ENCODE data around the gene TANGO2. TPM values are rescaled to one million over a fixed set of nuclear protein-coding genes. Genes with fewer than 3 reads are reported as not detected.

TANGO2 gene
- total and polyA plus RNA-seq, 9 of the 15 experiments (the other 6 are each of a cell fraction or from before 2014, with no cell fraction given) = 15.5 to 94.9 (median 70.1) TPM

DNA sequence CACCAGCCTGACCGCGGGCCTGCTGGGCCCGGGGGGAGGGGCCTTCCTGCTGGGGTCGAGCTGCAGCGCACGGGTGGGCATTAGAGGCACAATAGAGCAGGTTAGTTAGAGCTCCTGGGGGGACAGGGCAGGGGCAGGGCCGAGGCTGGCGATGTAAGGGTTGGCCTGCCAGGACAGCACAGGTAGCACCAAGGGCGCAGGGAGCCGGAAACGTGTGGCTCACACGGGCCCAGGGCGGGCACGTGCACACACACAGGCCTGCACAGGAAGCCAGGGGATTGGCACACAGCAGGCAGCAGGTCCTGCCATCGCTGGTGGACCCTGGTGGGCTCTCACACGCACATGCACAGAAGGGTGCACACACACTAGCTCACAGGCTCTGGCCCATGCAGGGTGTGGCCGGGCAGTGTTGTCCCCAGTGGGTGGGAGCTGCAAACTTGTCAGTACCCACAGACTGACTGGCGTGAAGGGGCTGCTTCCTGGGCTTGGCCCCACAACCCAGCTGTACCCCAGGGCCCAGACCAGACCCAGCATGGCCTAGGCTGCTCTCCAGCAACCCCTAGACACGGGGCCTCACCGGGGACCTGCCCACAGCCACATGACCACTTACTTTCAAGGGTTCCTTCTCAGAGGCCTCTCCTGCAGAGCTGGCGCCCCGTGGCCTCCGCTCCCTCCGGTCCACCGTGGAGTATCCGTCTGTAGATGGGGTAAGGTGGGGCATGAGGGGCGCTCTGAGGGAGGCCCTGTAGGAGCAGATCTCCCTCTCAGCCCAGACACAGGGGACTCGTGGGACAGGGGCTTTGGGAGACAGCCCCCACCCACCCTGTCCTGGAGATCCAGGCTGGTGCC lies 49.4 kb upstream of the TANGO2 start (continued):
- TF ChIP-seq, protein P1, sequence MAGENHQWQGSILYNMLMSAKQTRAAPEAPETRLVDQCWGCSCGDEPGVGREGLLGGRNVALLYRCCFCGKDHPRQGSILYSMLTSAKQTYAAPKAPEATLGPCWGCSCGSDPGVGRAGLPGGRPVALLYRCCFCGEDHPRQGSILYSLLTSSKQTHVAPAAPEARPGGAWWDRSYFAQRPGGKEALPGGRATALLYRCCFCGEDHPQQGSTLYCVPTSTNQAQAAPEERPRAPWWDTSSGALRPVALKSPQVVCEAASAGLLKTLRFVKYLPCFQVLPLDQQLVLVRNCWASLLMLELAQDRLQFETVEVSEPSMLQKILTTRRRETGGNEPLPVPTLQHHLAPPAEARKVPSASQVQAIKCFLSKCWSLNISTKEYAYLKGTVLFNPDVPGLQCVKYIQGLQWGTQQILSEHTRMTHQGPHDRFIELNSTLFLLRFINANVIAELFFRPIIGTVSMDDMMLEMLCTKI (IDR thresholded peaks at IDR 0.05; ENCODE audit: partially characterized antibody) = no peak
- TF ChIP-seq U2AF2 (optimal IDR thresholded peaks at IDR 0.05; ENCODE audit: low read depth, low read length) = no peak
- no peak for TF ChIP-seq STAT5B (CRISPR knock-in tag; IDR thresholded peaks at IDR 0.05)
- no peak for TF ChIP-seq NCOA2 (IDR thresholded peaks at IDR 0.05; ENCODE audit: partially characterized antibody in 2 of 2)
- no peak for TF ChIP-seq SIX5 (IDR thresholded peaks at IDR 0.05; ENCODE audit: borderline replicate concordance in 1 of 2, insufficient read depth in 1 of 2, low read depth in 1 of 2, low read length in 2 of 2)
- TF ChIP-seq POLR2B (IDR thresholded peaks at IDR 0.05; ENCODE audit: low read depth, partially characterized antibody) = peak; percentile 16
- no peak for TF ChIP-seq RUNX1 (IDR thresholded peaks at IDR 0.05; ENCODE audit: low read depth)
- TF ChIP-seq, protein P2, sequence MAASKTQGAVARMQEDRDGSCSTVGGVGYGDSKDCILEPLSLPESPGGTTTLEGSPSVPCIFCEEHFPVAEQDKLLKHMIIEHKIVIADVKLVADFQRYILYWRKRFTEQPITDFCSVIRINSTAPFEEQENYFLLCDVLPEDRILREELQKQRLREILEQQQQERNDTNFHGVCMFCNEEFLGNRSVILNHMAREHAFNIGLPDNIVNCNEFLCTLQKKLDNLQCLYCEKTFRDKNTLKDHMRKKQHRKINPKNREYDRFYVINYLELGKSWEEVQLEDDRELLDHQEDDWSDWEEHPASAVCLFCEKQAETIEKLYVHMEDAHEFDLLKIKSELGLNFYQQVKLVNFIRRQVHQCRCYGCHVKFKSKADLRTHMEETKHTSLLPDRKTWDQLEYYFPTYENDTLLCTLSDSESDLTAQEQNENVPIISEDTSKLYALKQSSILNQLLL (CRISPR knock-in tag; IDR thresholded peaks at IDR 0.05; ENCODE audit: borderline replicate concordance) = 0 out of 2 replicates have a peak, but pooled peaks have one; percentile 10
- no peak for TF ChIP-seq CEBPG (CRISPR knock-in tag; IDR thresholded peaks at IDR 0.05)
- TF ChIP-seq CEBPG (tag; conservative IDR thresholded peaks at IDR 0.05 in 1 of 2, IDR thresholded peaks at IDR 0.05 in 1 of 2) = no peak
- TF ChIP-seq CREB1 (IDR thresholded peaks at IDR 0.05) = no peak
- no peak for TF ChIP-seq CREB1 (CRISPR knock-in tag; IDR thresholded peaks at IDR 0.05)
- TF ChIP-seq NR2C2 (CRISPR knock-in tag; IDR thresholded peaks at IDR 0.05) = no peak
- no peak for TF ChIP-seq NR2C2 (tag; IDR thresholded peaks at IDR 0.05)
- no peak for TF ChIP-seq STAT5A (IDR thresholded peaks at IDR 0.05; ENCODE audit: borderline replicate concordance, low read length)
- TF ChIP-seq GABPB1 (CRISPR knock-in tag; IDR thresholded peaks at IDR 0.05) = no peak
- TF ChIP-seq RFX1 (IDR thresholded peaks at IDR 0.05) = no peak
- no peak for TF ChIP-seq RAD21 (CRISPR knock-in tag; conservative IDR thresholded peaks at IDR 0.05 in 1 of 2, IDR thresholded peaks at IDR 0.05 in 1 of 2)
- TF ChIP-seq PRPF4 (IDR thresholded peaks at IDR 0.05; ENCODE audit: insufficient read depth, low read depth, low read length, poor library complexity, severe bottlenecking) = no peak
- TF ChIP-seq SIN3A (IDR thresholded peaks at IDR 0.05; ENCODE audit: borderline replicate concordance in 2 of 2, control insufficient read depth in 1 of 2, low read depth in 2 of 2, low read length in 2 of 2) = no peak
- no peak for TF ChIP-seq PHB2 (IDR thresholded peaks at IDR 0.05; ENCODE audit: low read depth)
- no peak for TF ChIP-seq ZKSCAN1 (IDR thresholded peaks at IDR 0.05; ENCODE audit: low read depth, low read length)
- TF ChIP-seq, protein P3, sequence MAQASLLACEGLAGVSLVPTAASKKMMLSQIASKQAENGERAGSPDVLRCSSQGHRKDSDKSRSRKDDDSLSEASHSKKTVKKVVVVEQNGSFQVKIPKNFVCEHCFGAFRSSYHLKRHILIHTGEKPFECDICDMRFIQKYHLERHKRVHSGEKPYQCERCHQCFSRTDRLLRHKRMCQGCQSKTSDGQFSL (CRISPR knock-in tag; IDR thresholded peaks at IDR 0.05) = no peak
- TF ChIP-seq, protein P3 (tag; IDR thresholded peaks at IDR 0.05) = no peak
- TF ChIP-seq ESRRB (CRISPR knock-in tag; IDR thresholded peaks at IDR 0.05; ENCODE audit: borderline replicate concordance) = no peak

Data from K562 (cell line).